Omental fat pad (tissue), 4 donors: ENCODE data around the gene FBXW2. TPM values are rescaled to one million over a fixed set of nuclear protein-coding genes. Genes with fewer than 3 reads are reported as not detected.
"Not testable (repeated sequence)": the region's sequence is repeated elsewhere in the genome, so short reads cannot be mapped to it uniquely, and the experiment has no call there.

Experiments
- ATAC-seq: fragments of 150-250 bp; one replicate; pipeline ENCODE4 v1.9.1; 2016; ENCODE audit warnings: mild to moderate bottlenecking, moderate library complexity; ENCODE audit not compliant: low FRiP score
- DNase-seq: peaks from one replicate; pipeline ENCODE4 v3.0.0-alpha.2; 2019; ENCODE audit warnings: low spot score
- total RNA-seq, 4 donors: library from RNA; depleted of rRNA; stranded (reverse); fragments of >200 nt; gene quantifications; one replicate each; pipeline ENCODE4 v1.1.0, GENCODE V29; 2016
- TF ChIP-seq, protein P1 (sequence below), 3 donors: fragments of 450-650 bp; IDR thresholded peaks; one replicate each; pipeline ENCODE4 v1.5.1; 2016 to 2017; ENCODE audit warnings: antibody characterized with exemption in 3 of 3, mild to moderate bottlenecking in 3 of 3, moderate library complexity in 2 of 3

Gene FBXW2
- total RNA-seq, 4 donors from 2014 or later = 36.4 to 61.8 (median 42.1) TPM

DNA sequence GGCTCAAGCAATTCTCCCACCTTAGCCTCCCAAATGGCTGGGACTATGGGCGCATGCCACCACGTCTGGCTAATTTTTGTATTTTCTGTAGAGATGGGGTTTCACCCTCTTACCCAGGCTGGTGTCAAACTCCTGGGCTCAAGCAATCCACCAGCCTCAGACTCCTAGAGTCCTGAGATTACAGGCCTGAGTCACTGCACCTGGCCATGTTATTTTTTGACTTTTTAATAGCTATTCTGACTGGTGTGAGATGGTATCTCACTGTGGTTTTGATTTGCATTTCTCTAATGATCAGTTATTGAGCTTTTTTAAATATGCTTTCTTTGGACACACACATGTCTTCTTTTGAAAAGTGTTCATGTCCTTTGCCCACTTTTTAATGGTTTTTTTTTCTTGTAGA is 38.2 kb downstream of the FBXW2 start:
- DNase-seq (no peak), ATAC-seq (no peak)
- TF ChIP-seq, protein P1, sequence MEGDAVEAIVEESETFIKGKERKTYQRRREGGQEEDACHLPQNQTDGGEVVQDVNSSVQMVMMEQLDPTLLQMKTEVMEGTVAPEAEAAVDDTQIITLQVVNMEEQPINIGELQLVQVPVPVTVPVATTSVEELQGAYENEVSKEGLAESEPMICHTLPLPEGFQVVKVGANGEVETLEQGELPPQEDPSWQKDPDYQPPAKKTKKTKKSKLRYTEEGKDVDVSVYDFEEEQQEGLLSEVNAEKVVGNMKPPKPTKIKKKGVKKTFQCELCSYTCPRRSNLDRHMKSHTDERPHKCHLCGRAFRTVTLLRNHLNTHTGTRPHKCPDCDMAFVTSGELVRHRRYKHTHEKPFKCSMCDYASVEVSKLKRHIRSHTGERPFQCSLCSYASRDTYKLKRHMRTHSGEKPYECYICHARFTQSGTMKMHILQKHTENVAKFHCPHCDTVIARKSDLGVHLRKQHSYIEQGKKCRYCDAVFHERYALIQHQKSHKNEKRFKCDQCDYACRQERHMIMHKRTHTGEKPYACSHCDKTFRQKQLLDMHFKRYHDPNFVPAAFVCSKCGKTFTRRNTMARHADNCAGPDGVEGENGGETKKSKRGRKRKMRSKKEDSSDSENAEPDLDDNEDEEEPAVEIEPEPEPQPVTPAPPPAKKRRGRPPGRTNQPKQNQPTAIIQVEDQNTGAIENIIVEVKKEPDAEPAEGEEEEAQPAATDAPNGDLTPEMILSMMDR (IDR thresholded peaks at IDR 0.05) = no peak

DNA sequence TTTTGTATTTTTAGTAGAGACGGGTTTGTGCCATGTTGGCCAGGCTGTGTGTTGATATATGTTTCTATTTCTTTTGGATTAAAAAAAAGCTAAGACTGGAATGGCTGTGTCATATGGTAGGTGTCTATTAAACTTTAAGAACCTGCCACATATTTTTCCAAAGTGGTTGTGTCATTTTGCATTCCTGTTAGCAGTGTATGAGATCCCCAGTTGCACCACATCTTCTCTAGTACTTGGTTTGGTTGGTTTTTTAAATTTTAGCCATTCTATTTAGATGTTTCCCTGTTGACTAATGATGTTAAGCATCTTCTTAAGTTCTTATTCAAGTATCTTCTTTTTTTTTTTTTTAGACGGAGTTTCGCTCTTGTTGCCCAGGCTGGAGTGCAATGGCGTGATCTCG is 42.8 kb downstream of the FBXW2 start:
- ATAC-seq = no peak
- no peak for DNase-seq
- TF ChIP-seq, protein P1 (IDR thresholded peaks at IDR 0.05) = no peak

DNA sequence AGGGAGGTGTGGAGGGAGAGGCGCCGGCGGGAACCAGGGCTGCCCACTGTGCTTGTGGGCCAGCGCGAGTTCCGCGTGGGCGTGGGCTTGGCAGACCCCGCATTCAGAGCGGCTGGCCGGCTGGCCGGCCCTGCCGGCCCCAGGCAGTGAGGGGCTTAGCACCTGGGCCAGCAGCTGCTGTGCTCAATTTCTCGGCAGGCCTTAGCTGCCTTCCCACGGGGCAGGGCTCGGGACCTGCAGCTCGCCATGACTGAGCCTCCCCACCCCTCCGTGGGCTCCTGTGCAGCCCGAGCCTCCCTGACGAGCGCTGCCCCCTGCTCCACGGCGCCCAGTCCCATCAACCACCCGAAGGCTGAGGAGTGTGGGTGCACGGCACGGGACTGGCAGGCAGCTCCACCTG is 46.9 kb downstream of the FBXW2 start:
- not testable (repeated sequence) for ATAC-seq, DNase-seq

DNA sequence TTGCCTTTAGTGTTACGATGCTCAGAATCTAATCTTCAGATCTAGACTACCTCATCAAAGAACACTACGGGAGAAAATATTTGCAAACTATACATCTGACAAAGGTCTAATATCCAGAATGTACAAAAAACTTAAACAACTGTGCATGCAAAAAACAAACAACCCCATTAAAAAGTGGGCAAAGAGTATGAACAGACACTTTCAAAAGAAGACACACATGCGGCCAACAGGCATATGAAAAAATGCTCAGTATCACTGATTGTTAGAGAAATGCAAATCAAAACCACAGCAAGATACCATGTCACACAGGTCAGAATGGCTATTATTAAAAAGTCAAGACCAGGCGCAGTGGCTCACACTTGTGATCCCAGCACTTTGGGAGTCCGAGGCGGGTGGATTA is 47.9 kb downstream of the FBXW2 start:
- DNase-seq = no peak
- no peak for ATAC-seq
- TF ChIP-seq, protein P1 (IDR thresholded peaks at IDR 0.05) = no peak

DNA sequence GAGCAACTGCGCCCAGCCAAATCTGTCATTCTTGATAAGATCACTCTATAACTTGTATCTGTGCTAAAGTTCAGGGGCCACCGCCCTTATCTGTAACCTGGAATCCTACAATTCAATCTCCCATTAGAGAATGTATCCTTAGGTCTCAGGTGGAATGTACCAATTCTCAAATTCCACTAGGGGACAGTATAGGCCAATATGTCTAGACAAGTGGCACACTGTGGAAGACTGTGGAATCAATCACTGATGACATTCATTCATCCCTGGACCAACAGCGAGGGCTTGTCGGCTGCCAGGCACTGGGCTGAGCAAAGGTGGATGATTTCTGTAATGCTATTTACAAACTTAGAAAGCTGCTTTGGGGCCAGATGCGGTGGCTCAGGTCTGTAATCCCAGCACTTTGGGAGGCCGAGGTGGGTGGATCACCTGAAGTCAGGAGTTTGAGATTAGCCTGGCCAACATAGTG is 50.2 kb downstream of the FBXW2 start:
- no peak for ATAC-seq
- DNase-seq = no peak
- TF ChIP-seq, protein P1 (IDR thresholded peaks at IDR 0.05) = no peak

DNA sequence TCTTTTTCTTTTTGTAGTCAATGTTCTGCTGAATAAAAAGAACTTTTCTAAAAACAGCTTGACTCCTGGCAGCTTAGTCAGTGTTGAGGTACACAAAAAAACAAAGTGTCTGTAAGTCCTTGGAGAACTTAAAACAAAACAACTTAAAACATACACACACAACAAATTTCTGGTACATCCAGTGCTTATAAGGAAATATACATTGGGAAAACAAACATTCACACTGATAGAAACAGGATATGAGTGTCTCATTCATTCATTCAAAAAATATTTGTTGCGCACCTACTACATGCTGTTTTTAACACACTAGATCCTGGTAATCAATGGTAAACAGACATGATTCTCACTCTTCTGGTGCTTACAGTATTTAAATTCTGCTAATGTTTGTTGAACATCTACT is 51.5 kb downstream of the FBXW2 start:
- no peak for DNase-seq
- ATAC-seq = no peak
- TF ChIP-seq, protein P1 (IDR thresholded peaks at IDR 0.05) = no peak

DNA sequence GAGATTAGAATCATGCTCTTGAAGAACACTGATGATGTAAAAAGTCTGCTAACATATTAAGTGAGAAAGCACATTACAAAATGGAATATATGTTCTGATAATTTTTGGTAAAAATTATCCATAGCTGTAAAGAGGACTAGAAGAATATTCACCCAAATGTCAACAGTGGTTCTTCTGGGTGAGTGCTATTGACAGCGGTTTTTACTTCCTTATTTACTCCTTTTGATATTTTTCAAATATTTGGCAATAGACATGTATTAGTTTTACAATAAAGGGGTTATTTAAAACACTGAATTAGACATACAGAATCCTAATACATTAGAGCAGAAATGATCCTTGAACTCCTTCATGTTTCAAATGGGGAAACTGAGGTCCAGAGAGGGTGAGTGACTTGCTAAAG is 52.0 kb downstream of the FBXW2 start:
- ATAC-seq (no peak), DNase-seq (no peak)
- TF ChIP-seq, protein P1 (IDR thresholded peaks at IDR 0.05) = no peak

DNA sequence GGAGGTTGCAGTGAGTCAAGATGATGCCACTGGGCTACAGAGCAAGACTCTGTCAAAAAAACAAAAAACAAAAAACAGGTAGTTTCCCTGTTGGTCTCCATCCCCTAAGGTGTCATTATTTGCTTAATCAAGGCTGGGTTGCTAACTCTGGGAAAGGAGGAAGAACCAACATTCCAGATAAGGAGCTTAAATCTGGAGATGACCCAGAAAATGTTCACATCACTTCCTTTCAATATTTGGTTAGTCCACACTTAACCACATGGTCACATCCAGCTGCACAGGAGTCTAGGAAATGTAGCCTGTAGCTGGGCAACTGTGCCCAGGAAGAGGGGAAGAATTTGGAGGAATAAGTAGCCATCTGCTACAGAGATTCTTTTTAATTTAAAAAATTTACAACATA is 53.1 kb downstream of the FBXW2 start:
- no peak for DNase-seq
- ATAC-seq = no peak
- TF ChIP-seq, protein P1 (IDR thresholded peaks at IDR 0.05) = no peak
